OCI-LY1 (cell line): ENCODE results near the gene RPS14.
A peak's percentile ranks its signal among the peaks of the same experiment; 100 is the strongest.

Experiments used
- H2AFZ ChIP-seq: fragments of 200-600 bp; sonication (generic), shearing (Covaris generic); 2 replicates; pipeline ENCODE4 v1.6.0; 2014; ENCODE audit warnings: antibody characterized with exemption, mild to moderate bottlenecking, low read length
- H3F3A ChIP-seq: fragments of 200-600 bp; sonication (generic), shearing (Covaris generic); 2 replicates; pipeline ENCODE4 v1.6.0; 2014; ENCODE audit warnings: mild to moderate bottlenecking, antibody characterized with exemption, low read length, moderate library complexity; ENCODE audit not compliant: insufficient read depth
- H3K27ac ChIP-seq: fragments of 200-600 bp; sonication (generic); 2 replicates; pipeline ENCODE4 v1.5.1; 2014; ENCODE audit warnings: low read length, mixed run types, mild to moderate bottlenecking, low read depth; ENCODE audit not compliant: poor library complexity, severe bottlenecking
- H3K27me3 ChIP-seq: fragments of 200-600 bp; sonication (generic); 2 replicates; pipeline ENCODE4 v1.6.0; 2014; ENCODE audit warnings: antibody characterized with exemption, mild to moderate bottlenecking, low read length, moderate library complexity; ENCODE audit not compliant: insufficient read depth
- H3K36me3 ChIP-seq: fragments of 200-600 bp; sonication (generic); 2 replicates; pipeline ENCODE4 v1.6.1; 2014; ENCODE audit warnings: mild to moderate bottlenecking, antibody characterized with exemption, low read length, moderate library complexity, mixed read lengths; ENCODE audit not compliant: insufficient read depth
- H3K4me1 ChIP-seq: fragments of 200-600 bp; sonication (generic); 2 replicates; pipeline ENCODE4 v1.5.1; 2014; ENCODE audit warnings: mild to moderate bottlenecking, low read length, moderate library complexity; ENCODE audit not compliant: insufficient read depth, severe bottlenecking
- H3K4me2 ChIP-seq: fragments of 200-600 bp; sonication (generic), shearing (Covaris generic); 2 replicates; pipeline ENCODE4 v1.6.1; 2014; ENCODE audit warnings: low read length
- H3K4me3 ChIP-seq: fragments of 200-600 bp; sonication (generic); 2 replicates; pipeline ENCODE4 v1.5.1; 2014; ENCODE audit warnings: low read length, low read depth, mild to moderate bottlenecking, mixed read lengths; ENCODE audit not compliant: poor library complexity, severe bottlenecking
- H3K79me2 ChIP-seq: fragments of 200-600 bp; shearing (Covaris generic); 2 replicates; pipeline ENCODE4 v1.6.1; 2016; ENCODE audit warnings: mixed run types, low read length, mixed read lengths; ENCODE audit not compliant: insufficient read depth
- H3K9ac ChIP-seq: fragments of 200-600 bp; sonication (generic), shearing (Covaris generic); 2 replicates; pipeline ENCODE4 v1.6.1; 2014; ENCODE audit warnings: mild to moderate bottlenecking, low read length, mixed read lengths
- H3K9me2 ChIP-seq: fragments of 200-600 bp; sonication (generic), shearing (Covaris generic); 2 replicates; pipeline ENCODE4 v1.6.1; 2014; ENCODE audit warnings: low read depth, mild to moderate bottlenecking, low read length, mixed read lengths
- H3K9me3 ChIP-seq: fragments of 200-600 bp; shearing (Covaris generic); 2 replicates; pipeline ENCODE4 v1.6.1; 2014; ENCODE audit warnings: low read length, mixed read lengths
- H4K20me1 ChIP-seq: fragments of 200-600 bp; sonication (generic), shearing (Covaris generic); 2 replicates; pipeline ENCODE4 v1.6.0; 2016; ENCODE audit warnings: mild to moderate bottlenecking, low read length; ENCODE audit not compliant: insufficient read depth
- EZH2 ChIP-seq: fragments of 200-600 bp; sonication (generic), shearing (Covaris generic); IDR thresholded peaks from 2 replicates; pipeline ENCODE4 v1.8.0; 2017; ENCODE audit warnings: borderline replicate concordance, mixed run types, mild to moderate bottlenecking, antibody characterized with exemption, low read length, moderate library complexity, mixed read lengths
- TF ChIP-seq, protein P1 (sequence below): fragments of 200-600 bp; sonication (generic), shearing (Covaris generic); IDR thresholded peaks from 2 replicates; pipeline ENCODE4 v1.5.1; 2017; ENCODE audit warnings: mild to moderate bottlenecking, antibody characterized with exemption, low read length, moderate library complexity, mixed read lengths

RPS14 gene

DNA sequence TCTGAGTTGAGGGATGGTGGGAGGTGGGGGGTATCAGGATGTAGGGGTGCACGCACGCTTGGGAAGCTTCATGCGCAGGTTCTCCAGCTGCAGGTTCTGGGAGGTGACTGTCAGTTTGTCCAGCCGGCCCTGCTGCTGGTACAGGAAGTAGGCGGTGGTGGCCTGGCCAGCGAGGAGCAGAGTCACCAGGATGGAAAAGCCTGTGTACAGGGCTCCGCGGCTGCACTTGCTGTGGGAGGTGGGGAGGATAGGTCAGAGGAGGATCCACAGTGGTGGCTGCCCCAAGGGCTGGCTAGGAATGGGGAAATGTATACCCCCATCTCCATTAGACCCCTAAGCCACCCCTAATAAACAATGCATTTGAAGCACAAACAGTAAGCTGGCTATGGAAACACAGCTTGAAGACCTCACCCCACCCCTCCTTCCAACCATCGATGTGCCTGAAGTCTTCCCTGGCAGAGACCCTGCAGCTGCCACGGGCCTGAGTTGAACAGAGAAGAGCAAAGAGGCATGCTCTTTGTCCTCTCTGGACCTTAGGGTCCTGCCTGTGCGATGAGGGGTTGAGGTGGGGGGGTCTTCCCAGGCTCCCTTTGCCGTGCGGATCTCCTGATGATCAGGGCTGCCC, 42.3 kb downstream of the RPS14 start:
- Histone ChIP-seq H3F3A (peaks cover 12% of the 10 kb centered on the region), H3K27ac (peak overlapping the region; percentile 62), H3K9ac (no peak overlapping the region), H3K9me3 (no peaks in the 10 kb centered on the region), H3K4me1 (peaks cover 54% of the 10 kb centered on the region), H3K9me2 (no peaks in the 10 kb centered on the region), H3K4me3 (peak overlapping the region; percentile 28), H4K20me1 (no peaks in the 10 kb centered on the region), H3K79me2 (peaks cover 7% of the 10 kb centered on the region; the same call in 1 of the 2 replicates), H3K4me2 (peak overlapping the region; percentile 53; the same call in 1 of the 2 replicates), H3K36me3 (peaks cover 65% of the 10 kb centered on the region), H3K27me3 (no peaks in the 10 kb centered on the region), H2AFZ (no peak overlapping the region)
- TF ChIP-seq, protein P1, sequence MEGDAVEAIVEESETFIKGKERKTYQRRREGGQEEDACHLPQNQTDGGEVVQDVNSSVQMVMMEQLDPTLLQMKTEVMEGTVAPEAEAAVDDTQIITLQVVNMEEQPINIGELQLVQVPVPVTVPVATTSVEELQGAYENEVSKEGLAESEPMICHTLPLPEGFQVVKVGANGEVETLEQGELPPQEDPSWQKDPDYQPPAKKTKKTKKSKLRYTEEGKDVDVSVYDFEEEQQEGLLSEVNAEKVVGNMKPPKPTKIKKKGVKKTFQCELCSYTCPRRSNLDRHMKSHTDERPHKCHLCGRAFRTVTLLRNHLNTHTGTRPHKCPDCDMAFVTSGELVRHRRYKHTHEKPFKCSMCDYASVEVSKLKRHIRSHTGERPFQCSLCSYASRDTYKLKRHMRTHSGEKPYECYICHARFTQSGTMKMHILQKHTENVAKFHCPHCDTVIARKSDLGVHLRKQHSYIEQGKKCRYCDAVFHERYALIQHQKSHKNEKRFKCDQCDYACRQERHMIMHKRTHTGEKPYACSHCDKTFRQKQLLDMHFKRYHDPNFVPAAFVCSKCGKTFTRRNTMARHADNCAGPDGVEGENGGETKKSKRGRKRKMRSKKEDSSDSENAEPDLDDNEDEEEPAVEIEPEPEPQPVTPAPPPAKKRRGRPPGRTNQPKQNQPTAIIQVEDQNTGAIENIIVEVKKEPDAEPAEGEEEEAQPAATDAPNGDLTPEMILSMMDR = no peak
- TF ChIP-seq EZH2 = no peak

DNA sequence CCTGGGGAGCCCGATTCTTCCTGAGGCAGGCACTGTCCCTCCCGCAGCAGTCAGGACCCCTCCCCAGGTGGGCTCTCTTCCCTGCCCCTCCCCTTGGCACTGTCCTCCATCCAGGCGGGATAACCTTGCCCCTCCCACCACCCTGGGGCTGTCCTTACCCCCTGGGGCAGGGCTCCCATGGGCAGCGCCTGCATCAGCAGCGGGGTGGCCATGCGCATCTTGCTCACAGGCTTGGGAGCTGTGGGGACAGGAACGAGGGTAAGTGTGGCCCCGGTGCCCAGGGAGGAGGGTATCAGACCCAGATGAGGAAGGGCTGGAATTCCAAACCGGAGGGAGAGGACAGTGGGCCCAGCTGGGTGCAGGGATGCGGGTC, 42.8 kb downstream of the RPS14 start:
- Histone ChIP-seq H3K79me2 (peaks cover 6% of the 10 kb centered on the region; the same call in 1 of the 2 replicates), H3F3A (peaks cover 12% of the 10 kb centered on the region)

DNA sequence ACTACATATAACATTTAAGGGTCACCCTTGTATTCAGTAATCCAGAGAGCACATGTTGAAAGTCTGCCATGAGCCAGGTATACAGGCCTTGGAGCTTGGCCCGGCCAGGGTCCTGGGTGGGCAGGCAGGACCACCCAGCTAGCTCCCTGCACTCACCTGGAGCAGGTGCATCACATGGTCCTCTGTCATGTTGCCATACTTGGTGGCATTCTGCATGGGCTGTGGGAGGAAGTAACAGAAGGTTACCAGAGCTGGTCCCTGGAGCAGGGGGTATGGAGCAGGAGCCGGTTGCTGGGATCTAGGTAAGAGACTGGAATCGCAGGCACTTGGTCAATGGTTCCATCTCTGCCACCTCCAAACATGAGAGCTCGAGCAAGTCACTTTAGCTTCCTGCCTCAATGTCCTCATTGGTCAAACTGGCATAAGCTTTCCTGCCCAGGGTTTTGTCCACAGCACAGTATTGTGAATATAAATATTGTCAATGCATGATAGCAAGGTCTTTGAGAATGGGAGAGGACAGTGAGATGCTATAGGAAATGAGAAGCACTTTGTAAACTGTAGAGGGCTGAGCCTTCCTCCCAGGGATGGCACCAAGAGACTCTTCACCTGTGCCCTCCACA, 43.3 kb downstream of the RPS14 start:
- Histone ChIP-seq H3K27me3 (no peaks in the 10 kb centered on the region), H3K4me1 (peaks cover 45% of the 10 kb centered on the region), H3K9ac (no peak overlapping the region), H4K20me1 (no peaks in the 10 kb centered on the region), H3F3A (peaks cover 12% of the 10 kb centered on the region), H3K9me3 (no peaks in the 10 kb centered on the region), H3K9me2 (no peaks in the 10 kb centered on the region), H3K79me2 (peaks cover 1% of the 10 kb centered on the region; the same call in 1 of the 2 replicates), H3K36me3 (peaks cover 75% of the 10 kb centered on the region), H3K27ac (no peak overlapping the region), H3K4me2 (no peak overlapping the region), H2AFZ (no peak overlapping the region), H3K4me3 (no peak overlapping the region)
- no peak for TF ChIP-seq EZH2
- TF ChIP-seq, protein P1 = no peak

More for the DNA sequence above, 42.8 kb downstream of the RPS14 start:
- no peaks in the 10 kb centered on the region for H4K20me1 ChIP-seq
- H3K36me3 ChIP-seq = peaks cover 70% of the 10 kb centered on the region
- H3K27ac ChIP-seq = no peak overlapping the region
- no peak overlapping the region for H3K4me3 ChIP-seq
- peaks cover 50% of the 10 kb centered on the region for H3K4me1 ChIP-seq
- no peak overlapping the region; the same call in 1 of the 2 replicates for H3K4me2 ChIP-seq
- H2AFZ ChIP-seq = no peak overlapping the region
- H3K9me3 ChIP-seq = no peaks in the 10 kb centered on the region
- TF ChIP-seq, protein P1 = no peak
- TF ChIP-seq EZH2 = no peak
- no peaks in the 10 kb centered on the region for H3K27me3 ChIP-seq
- H3K9ac ChIP-seq = no peak overlapping the region
- H3K9me2 ChIP-seq = no peaks in the 10 kb centered on the region
